ENCODE data around the gene PURA.
"Not testable (repeated sequence)": the region's sequence is repeated elsewhere in the genome, so short reads cannot be mapped to it uniquely, and the experiment has no call there.

The PURA gene

GRCh38 chr5:140141241-140141640 lies 27.3 kb downstream of the PURA start:
- DNase-seq = no peak

DNA sequence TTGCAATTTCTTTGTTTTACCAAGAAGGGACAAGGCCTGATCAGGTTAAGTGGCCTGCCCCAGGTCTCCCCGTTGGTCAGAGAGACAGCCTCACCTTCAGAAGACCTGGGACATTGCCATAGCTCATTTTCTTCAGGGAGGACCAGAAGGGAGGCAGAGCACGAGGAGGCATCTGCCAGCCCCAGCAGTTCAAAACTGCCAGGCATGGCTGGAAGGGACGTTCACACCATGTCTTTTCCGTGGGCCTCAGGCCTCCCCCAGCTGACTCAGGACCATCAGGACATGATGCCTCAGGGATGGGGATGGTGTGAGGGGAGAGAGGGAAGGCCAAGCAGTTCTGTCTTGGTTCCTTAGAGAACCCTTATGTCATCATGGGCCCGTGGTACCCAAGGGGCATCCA lies 28.3 kb downstream of the PURA start:
- DNase-seq = no peak

GRCh38 chr5:140142856-140143255 lies 28.9 kb downstream of the PURA start:
- no peak for DNase-seq

- DNase-seq = no peak
Measured at GRCh38 chr5:140143521-140144258, 29.8 kb downstream of the PURA start.

DNA sequence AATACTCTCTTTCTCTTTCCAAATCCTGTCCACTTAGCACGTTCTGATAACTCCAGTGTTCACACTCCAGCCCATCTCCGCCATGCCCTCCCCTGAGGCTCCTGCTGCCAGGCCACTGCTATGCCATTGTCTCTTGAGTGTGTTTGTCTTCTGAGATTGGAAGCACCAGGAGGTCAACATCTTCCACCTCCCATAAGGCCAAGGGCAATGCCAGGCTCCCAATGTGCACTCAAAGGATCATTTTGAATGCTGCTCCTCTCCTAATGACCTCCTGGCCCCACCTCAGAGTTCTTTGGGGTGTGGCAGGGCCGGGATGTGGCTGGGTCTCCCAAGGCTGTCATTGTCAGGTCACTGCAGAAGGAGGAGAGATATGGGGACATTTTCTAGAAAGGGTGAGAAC lies 31.3 kb downstream of the PURA start:
- DNase-seq = no peak

DNA sequence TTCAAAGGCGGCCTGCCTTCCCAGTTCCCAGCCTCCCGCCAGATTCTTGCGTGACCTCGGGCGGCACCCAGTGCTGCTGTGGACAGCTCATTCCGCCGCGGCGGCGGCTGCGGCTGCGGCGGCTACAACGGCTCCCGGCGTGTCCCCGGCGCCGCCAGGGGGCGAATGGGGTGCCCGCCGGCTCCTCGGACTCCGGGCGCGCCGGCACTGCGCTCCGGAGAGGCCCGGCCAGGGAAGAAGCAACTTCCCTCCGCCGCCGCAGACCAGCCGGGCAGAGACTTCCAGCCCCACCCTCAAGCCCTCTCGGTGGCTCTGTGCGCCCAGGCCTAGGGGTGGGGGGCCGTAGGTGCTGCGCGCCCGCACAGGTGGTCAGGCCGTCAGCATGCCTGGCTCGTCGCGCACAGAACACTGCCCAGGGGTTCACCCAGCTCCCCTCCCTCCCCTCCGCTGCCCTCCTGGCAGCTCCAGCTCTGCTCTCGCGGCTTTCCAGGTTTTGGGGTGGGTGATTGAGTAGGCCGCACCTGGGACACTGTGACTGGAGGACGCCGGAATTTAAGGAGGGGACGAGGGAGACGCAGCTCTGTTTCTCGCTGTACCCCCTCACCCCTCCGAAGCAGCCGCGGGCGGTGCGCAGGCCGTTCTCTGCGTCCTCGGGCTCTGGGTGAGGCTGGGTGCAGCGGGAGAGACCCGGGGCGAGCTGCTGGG lies 32.1 kb downstream of the PURA start:
- DNase-seq = peak in 3 of 4 experiments; percentile 8 to 45 (median 17)

DNA sequence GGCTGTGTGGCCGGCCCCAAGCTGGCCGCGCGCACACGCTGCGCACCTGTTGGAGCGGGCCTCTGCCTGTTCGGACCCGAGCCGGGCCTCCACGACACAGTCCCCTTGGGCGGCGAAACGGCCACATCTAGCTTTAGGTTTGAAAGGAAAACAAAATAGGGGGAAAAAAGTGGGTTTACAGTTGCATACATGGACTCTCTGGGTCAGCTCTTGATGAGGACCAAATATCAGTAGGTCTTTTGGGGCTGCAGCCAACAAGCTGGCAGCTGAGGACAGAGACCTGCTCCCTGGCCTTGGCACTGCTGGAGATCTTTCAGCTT lies 32.6 kb downstream of the PURA start:
- DNase-seq = no peak

DNA sequence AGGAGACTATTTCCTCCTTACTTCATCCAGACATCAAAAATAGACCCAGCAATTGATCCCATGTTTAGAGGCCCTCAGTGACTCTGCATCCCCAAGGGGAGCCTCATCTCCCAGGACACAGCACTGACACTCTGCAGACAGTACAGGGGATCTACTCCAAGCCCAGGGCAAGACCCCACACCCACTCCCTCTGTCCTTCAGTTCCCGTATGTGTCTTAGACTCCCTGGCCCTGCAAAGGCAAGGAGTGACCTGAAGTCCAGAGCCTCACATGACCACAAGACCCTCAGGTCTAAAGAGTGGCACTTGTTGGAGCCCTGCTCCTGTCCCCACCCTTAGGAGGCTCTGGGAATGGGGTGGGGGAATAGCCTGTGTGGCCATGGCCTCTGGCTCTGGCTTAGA lies 33.6 kb downstream of the PURA start:
- no peak for DNase-seq

- DNase-seq = no peak
Measured at GRCh38 chr5:140148508-140148907, 34.6 kb downstream of the PURA start.

GRCh38 chr5:140150201-140150600 lies 36.3 kb downstream of the PURA start:
- DNase-seq = no peak

- no peak for DNase-seq
Measured at GRCh38 chr5:140151144-140152021, 37.5 kb downstream of the PURA start.

- no peak for DNase-seq
Measured at GRCh38 chr5:140152022-140152999, 38.4 kb downstream of the PURA start.

DNA sequence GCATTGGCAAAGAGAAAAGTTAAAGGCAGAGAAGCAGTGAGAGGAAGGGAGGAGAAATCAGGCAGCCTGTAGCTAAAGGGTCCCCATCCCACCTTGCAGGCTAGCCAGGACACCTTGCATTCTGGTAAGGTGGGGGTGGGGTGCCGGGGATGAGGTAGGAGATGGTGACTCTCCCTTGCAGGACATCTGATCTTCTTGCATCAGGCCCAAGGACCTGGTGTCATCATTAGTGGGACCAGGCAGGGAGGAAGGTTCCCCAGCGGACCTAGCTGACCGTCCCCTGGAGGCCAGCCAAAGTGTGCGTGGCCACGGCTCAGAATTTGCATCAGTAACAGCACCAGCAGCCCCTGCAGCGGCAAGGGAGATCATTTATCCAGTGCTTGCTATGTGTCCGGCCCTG lies 39.3 kb downstream of the PURA start:
- DNase-seq = no peak

DNA sequence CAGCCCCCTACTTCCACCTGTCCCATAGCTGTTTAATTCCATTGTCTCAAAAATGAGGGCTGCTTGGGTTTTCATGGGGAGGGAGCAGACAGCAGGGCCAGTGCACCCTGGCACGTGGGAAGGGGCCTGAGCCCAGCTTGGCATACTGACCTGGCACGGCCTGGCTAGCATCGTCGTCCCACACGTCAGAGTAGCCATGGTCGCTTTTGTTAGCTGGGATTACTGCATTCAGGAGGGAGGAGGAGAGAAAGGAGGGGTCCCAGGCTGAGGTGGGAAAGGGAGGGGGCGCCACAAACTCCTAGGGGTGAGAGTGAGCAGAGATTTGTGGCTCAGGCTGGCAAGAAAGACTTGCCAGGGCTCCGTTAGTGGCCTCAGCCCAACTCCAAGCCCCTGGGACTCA lies 40.0 kb downstream of the PURA start:
- no peak for DNase-seq

GRCh38 chr5:140154710-140155381 lies 40.9 kb downstream of the PURA start:
- not testable (repeated sequence) for DNase-seq

GRCh38 chr5:140157032-140157781 lies 43.3 kb downstream of the PURA start:
- peak; percentile 67 to 84 (median 74) for DNase-seq

GRCh38 chr5:140159014-140159927 lies 45.4 kb downstream of the PURA start:
- no peak for DNase-seq

- no peak for DNase-seq
Measured at GRCh38 chr5:140162275-140162674, 48.4 kb downstream of the PURA start.

- no peak for DNase-seq
Measured at GRCh38 chr5:140162781-140163180, 48.9 kb downstream of the PURA start.

Measured in activated CD4-positive, CD25-positive, alpha-beta regulatory T cell (primary cell).